Fibroblast of lung (primary cell): ENCODE results near the gene TPD52L1.
"Not testable (repeated sequence)": the region's sequence is repeated elsewhere in the genome, so short reads cannot be mapped to it uniquely, and the experiment has no call there.

ENCODE experiments used
- EZH2 ChIP-seq: IDR thresholded peaks from 2 replicates; pipeline ENCODE4 v1.5.1; 2012; ENCODE audit warnings: low read length, control low read depth, mild to moderate bottlenecking; ENCODE audit errors: missing control alignments
- TF ChIP-seq, protein P1 (sequence below), 2 donors: IDR thresholded peaks in 1 of 2; conservative IDR thresholded peaks in 1 of 2; 1 replicate in 1 of 2; 2 replicates in 1 of 2; pipeline ENCODE4 v1.5.1; 2011 to 2012; ENCODE audit warnings: low read length in 2 of 2, control low read depth in 1 of 2, inconsistent platforms in 1 of 2, low read depth in 1 of 2, mild to moderate bottlenecking in 1 of 2

- TF ChIP-seq, protein P1, sequence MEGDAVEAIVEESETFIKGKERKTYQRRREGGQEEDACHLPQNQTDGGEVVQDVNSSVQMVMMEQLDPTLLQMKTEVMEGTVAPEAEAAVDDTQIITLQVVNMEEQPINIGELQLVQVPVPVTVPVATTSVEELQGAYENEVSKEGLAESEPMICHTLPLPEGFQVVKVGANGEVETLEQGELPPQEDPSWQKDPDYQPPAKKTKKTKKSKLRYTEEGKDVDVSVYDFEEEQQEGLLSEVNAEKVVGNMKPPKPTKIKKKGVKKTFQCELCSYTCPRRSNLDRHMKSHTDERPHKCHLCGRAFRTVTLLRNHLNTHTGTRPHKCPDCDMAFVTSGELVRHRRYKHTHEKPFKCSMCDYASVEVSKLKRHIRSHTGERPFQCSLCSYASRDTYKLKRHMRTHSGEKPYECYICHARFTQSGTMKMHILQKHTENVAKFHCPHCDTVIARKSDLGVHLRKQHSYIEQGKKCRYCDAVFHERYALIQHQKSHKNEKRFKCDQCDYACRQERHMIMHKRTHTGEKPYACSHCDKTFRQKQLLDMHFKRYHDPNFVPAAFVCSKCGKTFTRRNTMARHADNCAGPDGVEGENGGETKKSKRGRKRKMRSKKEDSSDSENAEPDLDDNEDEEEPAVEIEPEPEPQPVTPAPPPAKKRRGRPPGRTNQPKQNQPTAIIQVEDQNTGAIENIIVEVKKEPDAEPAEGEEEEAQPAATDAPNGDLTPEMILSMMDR (conservative IDR thresholded peaks at IDR 0.05 in 1 of 2, IDR thresholded peaks at IDR 0.05 in 1 of 2; ENCODE audit: low read depth in 1 of 2, low read length in 2 of 2): not testable (repeated sequence)
- TF ChIP-seq EZH2: not testable (repeated sequence)
These were observed 9.8 kb downstream of the TPD52L1 start for GRCh38 chr6:125163339-125163738.
